ENCODE measurements around the gene ADPRM. TPM values are rescaled to one million over a fixed set of nuclear protein-coding genes. Genes with fewer than 3 reads are reported as not detected.

The ADPRM gene
- total RNA-seq, 1 donor from 2014 or later = 7.9 TPM

GRCh38 chr17:10661437-10661836, 36.0 kb upstream of the ADPRM start:
- no peak overlapping the region for H3K27ac Mint-ChIP-seq (ENCODE audit: unreplicated experiment)
- H3K36me3 Mint-ChIP-seq (ENCODE audit: unreplicated experiment) = peaks cover 5% of the 10 kb centered on the region
- no peak for TF ChIP-seq CTCF (IDR thresholded peaks at IDR 0.05; ENCODE audit: partially characterized antibody, unreplicated experiment)
- no peak overlapping the region for H3K4me3 Mint-ChIP-seq (ENCODE audit: unreplicated experiment)
- H3K4me1 Mint-ChIP-seq (ENCODE audit: low read depth, unreplicated experiment) = peaks cover 4% of the 10 kb centered on the region
- peaks cover 4% of the 10 kb centered on the region for H3K27me3 Mint-ChIP-seq (ENCODE audit: unreplicated experiment)
- H3K9me3 Mint-ChIP-seq (ENCODE audit: unreplicated experiment) = no peaks in the 10 kb centered on the region
- DNase-seq = no peak

- Mint-ChIP-seq H3K9me3 (ENCODE audit: unreplicated experiment) (no peaks in the 10 kb centered on the region), H3K4me1 (ENCODE audit: low read depth, unreplicated experiment) (no peaks in the 10 kb centered on the region), H3K36me3 (ENCODE audit: unreplicated experiment) (peaks cover 5% of the 10 kb centered on the region), H3K27ac (ENCODE audit: unreplicated experiment) (no peak overlapping the region), H3K27me3 (ENCODE audit: unreplicated experiment) (peaks cover 2% of the 10 kb centered on the region), H3K4me3 (ENCODE audit: unreplicated experiment) (no peak overlapping the region)
- TF ChIP-seq CTCF (IDR thresholded peaks at IDR 0.05; ENCODE audit: partially characterized antibody, unreplicated experiment) = no peak
- DNase-seq = no peak
Measured at GRCh38 chr17:10663231-10663630, 34.2 kb upstream of the ADPRM start.

- H3K36me3 Mint-ChIP-seq (ENCODE audit: unreplicated experiment) = peaks cover 5% of the 10 kb centered on the region
- H3K27me3 Mint-ChIP-seq (ENCODE audit: unreplicated experiment) = peaks cover 2% of the 10 kb centered on the region
- no peak overlapping the region for H3K4me3 Mint-ChIP-seq (ENCODE audit: unreplicated experiment)
- no peaks in the 10 kb centered on the region for H3K4me1 Mint-ChIP-seq (ENCODE audit: low read depth, unreplicated experiment)
- no peaks in the 10 kb centered on the region for H3K9me3 Mint-ChIP-seq (ENCODE audit: unreplicated experiment)
- H3K27ac Mint-ChIP-seq (ENCODE audit: unreplicated experiment) = no peak overlapping the region
- DNase-seq = no peak
- no peak for TF ChIP-seq CTCF (IDR thresholded peaks at IDR 0.05; ENCODE audit: partially characterized antibody, unreplicated experiment)
Measured at GRCh38 chr17:10664571-10664970, 32.8 kb upstream of the ADPRM start.

- peaks cover 2% of the 10 kb centered on the region for H3K27me3 Mint-ChIP-seq (ENCODE audit: unreplicated experiment)
- H3K4me3 Mint-ChIP-seq (ENCODE audit: unreplicated experiment) = no peak overlapping the region
- no peak for DNase-seq
- no peak overlapping the region for H3K27ac Mint-ChIP-seq (ENCODE audit: unreplicated experiment)
- peaks cover 5% of the 10 kb centered on the region for H3K36me3 Mint-ChIP-seq (ENCODE audit: unreplicated experiment)
- no peaks in the 10 kb centered on the region for H3K9me3 Mint-ChIP-seq (ENCODE audit: unreplicated experiment)
- H3K4me1 Mint-ChIP-seq (ENCODE audit: low read depth, unreplicated experiment) = no peaks in the 10 kb centered on the region
- no peak for TF ChIP-seq CTCF (IDR thresholded peaks at IDR 0.05; ENCODE audit: partially characterized antibody, unreplicated experiment)
Measured at GRCh38 chr17:10666906-10667305, 30.5 kb upstream of the ADPRM start.

- H3K9me3 Mint-ChIP-seq (ENCODE audit: unreplicated experiment) = no peaks in the 10 kb centered on the region
- no peak for DNase-seq
- H3K27me3 Mint-ChIP-seq (ENCODE audit: unreplicated experiment) = peaks cover 2% of the 10 kb centered on the region
- no peaks in the 10 kb centered on the region for H3K4me1 Mint-ChIP-seq (ENCODE audit: low read depth, unreplicated experiment)
- no peak for TF ChIP-seq CTCF (IDR thresholded peaks at IDR 0.05; ENCODE audit: partially characterized antibody, unreplicated experiment)
- no peak overlapping the region for H3K27ac Mint-ChIP-seq (ENCODE audit: unreplicated experiment)
- peaks cover 5% of the 10 kb centered on the region for H3K36me3 Mint-ChIP-seq (ENCODE audit: unreplicated experiment)
- no peak overlapping the region for H3K4me3 Mint-ChIP-seq (ENCODE audit: unreplicated experiment)
Measured at GRCh38 chr17:10668775-10669174, 28.6 kb upstream of the ADPRM start.

Measured in glutamatergic neuron (in vitro differentiated cells).